ENCODE data around the gene VPS41. TPM values are rescaled to one million over a fixed set of nuclear protein-coding genes. Genes with fewer than 3 reads are reported as not detected.
A peak's percentile ranks its signal among the peaks of the same experiment; 100 is the strongest.

Gene VPS41
- total and polyA plus RNA-seq, 12 donors, result 12.7 to 133 (median 59.8) TPM

DNA sequence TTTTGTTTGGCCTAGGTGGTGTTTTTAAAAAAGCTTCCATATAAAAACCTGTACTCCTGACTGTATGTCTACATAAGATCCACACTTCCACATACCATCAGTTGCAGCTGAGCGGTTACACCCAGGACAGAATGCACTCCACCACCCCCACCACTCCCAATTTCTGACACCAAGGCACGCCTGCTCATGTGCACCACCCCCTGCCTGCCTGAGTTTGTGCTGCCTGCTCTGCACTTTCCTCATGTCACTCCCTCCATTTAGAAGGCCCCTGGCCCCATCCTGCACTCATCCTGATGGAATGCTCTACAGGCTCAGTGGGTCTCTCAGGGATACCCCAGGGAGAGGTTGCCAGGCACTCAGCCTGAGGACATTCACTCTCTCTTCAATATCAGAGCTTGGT, 6.5 kb downstream of the VPS41 start:
- intact Hi-C loops (cut with DNase I), result no loop called here
- Histone ChIP-seq H3K4me1 (replicated peaks in 1 of 2) (peaks cover 0 to 7% of the 10 kb centered on the region in 2 donors), H3K27ac (no peak overlapping the region), H3K27me3 (no peaks in the 10 kb centered on the region), H3K9me3 (replicated peaks in 1 of 3) (no peaks in the 10 kb centered on the region), H3K4me3 (no peak overlapping the region), H3K36me3 (replicated peaks in 1 of 2) (no peaks in the 10 kb centered on the region)
- TF ChIP-seq, protein P1, sequence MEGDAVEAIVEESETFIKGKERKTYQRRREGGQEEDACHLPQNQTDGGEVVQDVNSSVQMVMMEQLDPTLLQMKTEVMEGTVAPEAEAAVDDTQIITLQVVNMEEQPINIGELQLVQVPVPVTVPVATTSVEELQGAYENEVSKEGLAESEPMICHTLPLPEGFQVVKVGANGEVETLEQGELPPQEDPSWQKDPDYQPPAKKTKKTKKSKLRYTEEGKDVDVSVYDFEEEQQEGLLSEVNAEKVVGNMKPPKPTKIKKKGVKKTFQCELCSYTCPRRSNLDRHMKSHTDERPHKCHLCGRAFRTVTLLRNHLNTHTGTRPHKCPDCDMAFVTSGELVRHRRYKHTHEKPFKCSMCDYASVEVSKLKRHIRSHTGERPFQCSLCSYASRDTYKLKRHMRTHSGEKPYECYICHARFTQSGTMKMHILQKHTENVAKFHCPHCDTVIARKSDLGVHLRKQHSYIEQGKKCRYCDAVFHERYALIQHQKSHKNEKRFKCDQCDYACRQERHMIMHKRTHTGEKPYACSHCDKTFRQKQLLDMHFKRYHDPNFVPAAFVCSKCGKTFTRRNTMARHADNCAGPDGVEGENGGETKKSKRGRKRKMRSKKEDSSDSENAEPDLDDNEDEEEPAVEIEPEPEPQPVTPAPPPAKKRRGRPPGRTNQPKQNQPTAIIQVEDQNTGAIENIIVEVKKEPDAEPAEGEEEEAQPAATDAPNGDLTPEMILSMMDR (IDR thresholded peaks at IDR 0.05), result no peak
- TF ChIP-seq POLR2A (IDR thresholded peaks at IDR 0.05), result no peak
- no peak for DNase-seq
- WGBS, 4 donors, result 95 to 97% (median 97%) methylated on average over 2 of the region's 2 CpGs

DNA sequence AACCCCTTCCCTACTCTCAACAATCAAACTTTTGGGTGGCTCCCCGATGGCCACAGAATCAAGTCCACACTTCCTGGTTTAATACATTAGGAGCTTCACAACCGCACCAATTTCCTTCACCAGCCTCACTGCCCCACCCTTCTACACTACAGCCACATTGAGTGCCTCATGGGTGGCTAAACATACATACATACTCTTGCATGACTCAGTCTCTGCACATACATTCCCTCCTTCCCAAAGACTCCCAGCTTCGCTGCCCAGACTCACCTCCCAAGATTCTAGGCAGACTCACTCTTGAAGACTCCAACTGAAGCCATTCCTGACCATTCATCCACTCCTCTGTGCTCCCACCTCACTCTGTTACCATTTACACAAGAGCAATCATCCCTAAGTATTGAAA, 15.9 kb downstream of the VPS41 start:
- H3K27ac ChIP-seq, result no peak overlapping the region
- no peaks in the 10 kb centered on the region for H3K9me3 ChIP-seq (replicated peaks in 1 of 3)
- no peak for DNase-seq
- H3K4me3 ChIP-seq, result no peak overlapping the region
- 97 to 100% (median 98%) methylated on average over 3 of the region's 3 CpGs for WGBS, 4 donors
- H3K27me3 ChIP-seq, result no peaks in the 10 kb centered on the region
- intact Hi-C loops (cut with DNase I), result no loop called here
- peaks cover 0 to 19% of the 10 kb centered on the region in 2 donors for H3K36me3 ChIP-seq (replicated peaks in 1 of 2)
- H3K4me1 ChIP-seq (replicated peaks in 1 of 2), result no peaks in the 10 kb centered on the region
- TF ChIP-seq, protein P1 (IDR thresholded peaks at IDR 0.05), result no peak
- no peak for TF ChIP-seq POLR2A (IDR thresholded peaks at IDR 0.05)

DNA sequence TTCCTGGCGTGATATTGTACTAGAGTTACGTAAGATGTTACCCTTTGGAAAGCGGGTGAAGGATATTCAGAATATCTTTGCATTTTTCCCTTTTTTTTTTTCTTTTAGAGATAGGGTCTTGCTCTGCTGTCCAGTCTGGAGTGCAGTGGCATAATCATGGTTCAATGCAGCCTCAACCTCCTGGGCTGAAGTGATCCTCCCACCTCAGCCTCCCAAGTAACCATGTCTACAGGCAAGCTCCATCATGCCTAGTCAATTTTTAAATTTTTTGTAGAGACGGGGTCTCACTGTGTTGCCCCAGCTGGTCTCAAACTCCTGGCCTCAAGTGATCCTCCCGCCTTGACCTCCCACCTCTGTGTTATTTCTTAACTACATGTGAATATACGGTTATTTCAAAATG, 18.4 kb downstream of the VPS41 start:
- TF ChIP-seq, protein P1 (IDR thresholded peaks at IDR 0.05), result no peak
- no peak for TF ChIP-seq POLR2A (IDR thresholded peaks at IDR 0.05)
- DNase-seq, result no peak
- WGBS, 4 donors, result 81 to 83% (median 82%) methylated on average over 6 of the region's 6 CpGs
- no peak overlapping the region for H3K27ac ChIP-seq
- H3K9me3 ChIP-seq (replicated peaks in 1 of 3), result no peaks in the 10 kb centered on the region
- H3K27me3 ChIP-seq, result no peaks in the 10 kb centered on the region
- peaks cover 0 to 5% of the 10 kb centered on the region in 2 donors for H3K36me3 ChIP-seq (replicated peaks in 1 of 2)
- intact Hi-C loops (cut with DNase I), result no loop called here
- no peaks in the 10 kb centered on the region for H3K4me1 ChIP-seq (replicated peaks in 1 of 2)
- no peak overlapping the region for H3K4me3 ChIP-seq

DNA sequence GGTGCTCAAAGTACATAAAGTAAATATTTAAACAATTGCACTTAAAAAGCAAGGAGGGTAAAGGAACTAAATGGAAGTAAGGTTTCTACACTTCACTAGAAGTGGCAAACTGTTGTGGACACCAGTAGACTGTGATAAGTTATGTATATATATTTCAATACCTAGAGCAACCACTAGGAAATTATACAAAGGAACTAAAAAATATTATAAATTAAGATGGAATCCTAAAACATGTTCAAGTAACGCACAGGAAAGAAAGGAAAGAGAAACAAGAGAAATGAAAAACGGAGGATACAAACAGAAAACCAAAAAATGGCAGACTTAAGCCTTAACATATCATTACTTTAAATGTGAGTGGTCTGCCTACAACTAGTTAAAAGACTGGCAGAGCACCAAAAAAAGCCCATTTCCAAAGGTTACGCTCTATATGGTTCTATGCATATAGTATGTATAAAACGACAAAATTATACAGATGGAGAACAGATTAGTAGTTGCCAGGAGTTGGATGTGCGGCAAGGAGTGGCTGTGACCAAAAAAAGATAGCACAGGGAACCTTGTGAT, 19.0 kb downstream of the VPS41 start:
- TF ChIP-seq, protein P1 (IDR thresholded peaks at IDR 0.05), result peak in 3 of 6 experiments; percentile 5 to 42 (median 6)
- TF ChIP-seq POLR2A (IDR thresholded peaks at IDR 0.05), result no peak

More for the DNA sequence above, 19.0 kb downstream of the VPS41 start:
- no peaks in the 10 kb centered on the region for H3K27me3 ChIP-seq
- no peak for DNase-seq
- H3K4me3 ChIP-seq, result no peak overlapping the region
- H3K4me1 ChIP-seq (replicated peaks in 1 of 2), result no peaks in the 10 kb centered on the region
- intact Hi-C loops (cut with DNase I), result no loop called here
- H3K9me3 ChIP-seq (replicated peaks in 1 of 3), result no peaks in the 10 kb centered on the region
- no peak overlapping the region for H3K27ac ChIP-seq
- H3K36me3 ChIP-seq (replicated peaks in 1 of 2), result peaks cover 0 to 4% of the 10 kb centered on the region in 2 donors
- WGBS, 4 donors, result 96 to 98% (median 97%) methylated on average over 5 of the region's 5 CpGs
